Pancreas (tissue), 10 donors: Measurements from ENCODE around the gene FNDC3A. TPM values are rescaled to one million over a fixed set of nuclear protein-coding genes. Genes with fewer than 3 reads are reported as not detected.
A peak's percentile ranks its signal among the peaks of the same experiment; 100 is the strongest.

Experiments used
- ATAC-seq, 4 donors: fragments of 200-7000 bp; cut with Tn5 transposase; one replicate each; pipeline versions ENCODE4 v1.8.0 to v1.9.1; 2020; ENCODE audit warnings: mild to moderate bottlenecking in 4 of 4, moderate library complexity in 4 of 4
- DNase-seq, 6 donors: peaks; one replicate each; pipeline ENCODE4 v3.0.0-alpha.2; 2020
- FAIRE-seq: peaks from 2 replicates; lab custom pipeline; 2012; peaks lifted over from hg19 to GRCh38; lab: Jason Lieb, UNC
- H3K27ac ChIP-seq, 4 donors: fragments of 200-600 bp; sonication (generic); 1 replicate in 3 of 4; 2 replicates in 1 of 4; pipeline versions ENCODE4 v1.5.0 to v1.8.0; 2020
- H3K27me3 ChIP-seq, 4 donors: fragments of 200-600 bp; one replicate each; pipeline ENCODE4 v1.8.0; 2021
- H3K36me3 ChIP-seq, 3 donors: fragments of 200-600 bp; sonication (generic) in 1 of 3; one replicate each; pipeline versions ENCODE4 v1.5.0 to v1.8.0; 2020 to 2021
- H3K4me1 ChIP-seq, 3 donors: fragments of 200-600 bp; one replicate each; pipeline ENCODE4 v1.8.0; 2021
- H3K4me3 ChIP-seq, 4 donors: fragments of 200-600 bp; sonication (generic) in 2 of 4; one replicate each; pipeline versions ENCODE4 v1.5.0 to v1.8.0; 2020 to 2021
- H3K9me3 ChIP-seq, 4 donors: fragments of 200-600 bp; one replicate each; pipeline ENCODE4 v1.8.0; 2021
- CTCF ChIP-seq, 4 donors: fragments of 200-600 bp; sonication (generic) in 3 of 4; IDR thresholded peaks; one replicate each; pipeline versions ENCODE4 v1.5.0 to v1.8.0; 2021; ENCODE audit warnings: antibody characterized with exemption in 4 of 4
- WGBS, 2 donors: extraction: QIAGEN DNeasy Blood & Tissue Kit; methylation state at CpG; one replicate each; pipeline ENCODE4 v1.1.7; 2013; 5-methylcytosine and 5-hydroxymethylcytosine counted together
- intact Hi-C, 3 donors: fragments of 100-400 bp; cut with DNase I; formaldehyde crosslinking; loops; one replicate each; pipeline versions ENCODE4 v1.11.1 to v1.14.2; 2022
- polyA plus RNA-seq, 2 donors: library from polyadenylated mRNA; stranded (reverse); fragments of 200-250 nt; gene quantifications; one replicate each; pipeline ENCODE4 v1.2.3, GENCODE V29; 2013
- total RNA-seq, 6 donors: library from RNA; stranded (reverse); fragmentation: NEBNext Ultra II Directional in 4 of 6; extraction: Animal tissue kit (Norgen Biotek cat#: 25700) in 4 of 6; gene quantifications; one replicate each; pipeline versions ENCODE4 v1.2.1 to v1.2.4, GENCODE V29; 2021 to 2023
- donor health status: healthy with polysubstance abuse.
- donor health status: DM: no; HTN: no; CAD: no; lungs with moderate emphysema.
- donor health status: DM: no; HTN: no; CAD: no.
- donor health status: control.
- donor health status: control.
- donor health status: Bipolar disorder and iron deficiency.
- donor health status: DM: yes; HTN: yes; CAD: no.
- donor health status: DM: no; HTN: no; CAD: no.
- donor health status: DM: no; HTN: no; CAD: no.
- donor health status: DM: yes; HTN: yes; CAD: no.

The FNDC3A gene
- total and polyA plus RNA-seq, 8 donors, result 22.4 to 65.5 (median 47.2) TPM

GRCh38 chr13:49100637-49101570, 125.2 kb downstream of the FNDC3A start:
- Histone ChIP-seq H3K36me3 (no peaks in the 10 kb centered on the region), H3K4me1 (peaks cover 33 to 50% (median 47%) of the 10 kb centered on the region in 3 donors), H3K9me3 (no peaks in the 10 kb centered on the region), H3K27ac (peak overlapping the region in 2 of 4 donors; percentile 6 to 36), H3K27me3 (no peaks in the 10 kb centered on the region), H3K4me3 (no peak overlapping the region)
- no peak for TF ChIP-seq CTCF (IDR thresholded peaks at IDR 0.05)
- peak in 3 of 4 donors; percentile 28 to 61 (median 44) for ATAC-seq
- intact Hi-C loops, result no loop called here
- 17 to 18% methylated on average over 6 of the region's 6 CpGs for WGBS, 2 donors
- no peak for FAIRE-seq
- DNase-seq, result no peak

- H3K27ac ChIP-seq, result no peak overlapping the region
- no peak for TF ChIP-seq CTCF (IDR thresholded peaks at IDR 0.05)
- 85 to 91% methylated on average over 2 of the region's 2 CpGs for WGBS, 2 donors
- DNase-seq (no peak), FAIRE-seq (no peak), ATAC-seq (peak in 1 of 4 donors; percentile 8)
- no peaks in the 10 kb centered on the region for H3K9me3 ChIP-seq
- H3K36me3 ChIP-seq, result no peaks in the 10 kb centered on the region
- intact Hi-C loops, result no loop called here
- H3K27me3 ChIP-seq, result no peaks in the 10 kb centered on the region
- H3K4me1 ChIP-seq, result peaks cover 6 to 21% (median 12%) of the 10 kb centered on the region in 3 donors
- no peak overlapping the region for H3K4me3 ChIP-seq
These were observed 132.5 kb downstream of the FNDC3A start for GRCh38 chr13:49108196-49108595.

GRCh38 chr13:49110122-49110912, 134.6 kb downstream of the FNDC3A start:
- DNase-seq, result peak; percentile 29 to 75 (median 72)
- Histone ChIP-seq H3K4me1 (peaks cover 6 to 33% (median 22%) of the 10 kb centered on the region in 3 donors), H3K4me3 (peak overlapping the region; percentile 26 to 49 (median 30)), H3K27me3 (no peaks in the 10 kb centered on the region), H3K9me3 (no peaks in the 10 kb centered on the region), H3K27ac (peak overlapping the region in 3 of 4 donors; percentile 28 to 69 (median 65)), H3K36me3 (no peaks in the 10 kb centered on the region)
- peak; percentile 97 for FAIRE-seq
- intact Hi-C loops, result no loop called here
- no peak for TF ChIP-seq CTCF (IDR thresholded peaks at IDR 0.05)
- 0 to 1% methylated on average over 16 of the region's 16 CpGs for WGBS, 2 donors
- peak; percentile 87 to 92 (median 90) for ATAC-seq

DNA sequence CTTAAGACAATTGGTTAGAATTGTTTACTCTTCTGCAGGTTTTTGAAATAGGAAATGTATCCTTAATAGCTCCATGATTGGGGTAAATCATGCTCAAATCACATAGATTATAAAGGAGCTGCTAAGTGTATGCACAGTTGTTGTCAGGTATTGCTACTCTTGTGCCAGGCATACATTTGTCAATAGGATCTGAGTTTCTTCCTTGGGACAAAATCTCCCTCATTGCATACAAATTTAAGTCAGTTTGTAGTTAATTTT, 135.1 kb downstream of the FNDC3A start:
- peak in 3 of 4 donors; percentile 37 to 51 (median 43) for ATAC-seq
- peak; percentile 26 for FAIRE-seq
- no peak for TF ChIP-seq CTCF (IDR thresholded peaks at IDR 0.05)
- no peak for DNase-seq
- intact Hi-C loops, result no loop called here
- Histone ChIP-seq H3K27ac (peak overlapping the region in 1 of 4 donors; percentile 65), H3K4me3 (peak overlapping the region; percentile 26 to 49 (median 30)), H3K4me1 (peaks cover 6 to 33% (median 22%) of the 10 kb centered on the region in 3 donors), H3K9me3 (no peaks in the 10 kb centered on the region), H3K36me3 (peaks cover 0 to 4% (median 2%) of the 10 kb centered on the region in 3 donors), H3K27me3 (no peaks in the 10 kb centered on the region)
